Parathyroid adenoma (tissue), 2 donors: Measurements from ENCODE around the gene PLK2.

Source experiments
- H2AFZ ChIP-seq: fragments of 300-600 bp; sonication (generic); one replicate; pipeline ENCODE4 v1.7.0; 2017; ENCODE audit warnings: antibody characterized with exemption, mild to moderate bottlenecking
- H3K27ac ChIP-seq: fragments of 300-600 bp; sonication (generic); one replicate; pipeline ENCODE4 v1.7.0; 2017
- H3K27me3 ChIP-seq: fragments of 300-600 bp; sonication (generic); one replicate; pipeline ENCODE4 v1.7.0; 2017; ENCODE audit warnings: low read length; ENCODE audit not compliant: control insufficient read depth, insufficient read depth
- H3K36me3 ChIP-seq: fragments of 300-600 bp; sonication (generic); one replicate; pipeline ENCODE4 v1.7.0; 2017; ENCODE audit warnings: low read length; ENCODE audit not compliant: control insufficient read depth, insufficient read depth
- H3K4me1 ChIP-seq: fragments of 300-600 bp; sonication (generic); one replicate; pipeline ENCODE4 v1.7.0; 2017; ENCODE audit warnings: control low read depth
- H3K4me2 ChIP-seq: fragments of 300-600 bp; sonication (generic); one replicate; pipeline ENCODE4 v1.7.0; 2017; ENCODE audit warnings: low read length
- H3K4me3 ChIP-seq: fragments of 300-600 bp; sonication (generic); one replicate; pipeline ENCODE4 v1.7.0; 2017; ENCODE audit warnings: low read depth, low read length
- H3K79me2 ChIP-seq: fragments of 300-600 bp; sonication (generic); one replicate; pipeline ENCODE4 v1.7.0; 2017; ENCODE audit warnings: control low read depth
- H3K9ac ChIP-seq: fragments of 300-600 bp; sonication (generic); one replicate; pipeline ENCODE4 v1.7.0; 2017; ENCODE audit warnings: mild to moderate bottlenecking
- H3K9me3 ChIP-seq: fragments of 300-600 bp; sonication (generic); one replicate; pipeline ENCODE4 v1.7.0; 2017; ENCODE audit warnings: low read length; ENCODE audit not compliant: control insufficient read depth
- CTCF ChIP-seq: fragments of 300-600 bp; sonication (generic); IDR thresholded peaks from one replicate; pipeline ENCODE4 v1.7.0; 2017; ENCODE audit warnings: antibody characterized with exemption, mild to moderate bottlenecking
- donor health status: primary hyperparathyroidism.

Gene PLK2

GRCh38 chr5:58504766-58505165, 44.9 kb upstream of the PLK2 start:
- H3K4me2 ChIP-seq: no peak overlapping the region
- H3K27ac ChIP-seq: no peak overlapping the region
- H3K79me2 ChIP-seq: no peaks in the 10 kb centered on the region
- no peaks in the 10 kb centered on the region for H3K9me3 ChIP-seq
- H3K4me3 ChIP-seq: no peak overlapping the region
- no peaks in the 10 kb centered on the region for H3K4me1 ChIP-seq
- H3K9ac ChIP-seq: no peak overlapping the region
- no peak for TF ChIP-seq CTCF
- H2AFZ ChIP-seq: no peak overlapping the region
- H3K27me3 ChIP-seq: no peaks in the 10 kb centered on the region
- H3K36me3 ChIP-seq: no peaks in the 10 kb centered on the region

- Histone ChIP-seq H3K4me3 (no peak overlapping the region), H3K9me3 (no peaks in the 10 kb centered on the region), H3K27me3 (no peaks in the 10 kb centered on the region), H2AFZ (no peak overlapping the region), H3K36me3 (no peaks in the 10 kb centered on the region), H3K9ac (no peak overlapping the region), H3K27ac (no peak overlapping the region), H3K4me1 (no peaks in the 10 kb centered on the region), H3K4me2 (no peak overlapping the region), H3K79me2 (no peaks in the 10 kb centered on the region)
- no peak for TF ChIP-seq CTCF
Measured at GRCh38 chr5:58503390-58504046, 43.6 kb upstream of the PLK2 start.

- Histone ChIP-seq H3K4me1 (no peaks in the 10 kb centered on the region), H3K4me3 (no peak overlapping the region), H3K9me3 (no peaks in the 10 kb centered on the region), H2AFZ (no peak overlapping the region), H3K9ac (no peak overlapping the region), H3K4me2 (no peak overlapping the region), H3K27ac (no peak overlapping the region), H3K79me2 (no peaks in the 10 kb centered on the region), H3K27me3 (no peaks in the 10 kb centered on the region), H3K36me3 (no peaks in the 10 kb centered on the region)
- TF ChIP-seq CTCF: no peak
Measured at GRCh38 chr5:58501778-58502417, 42.0 kb upstream of the PLK2 start.

GRCh38 chr5:58499941-58500340, 40.1 kb upstream of the PLK2 start:
- H3K27ac ChIP-seq: no peak overlapping the region
- TF ChIP-seq CTCF: no peak
- no peak overlapping the region for H3K4me2 ChIP-seq
- H3K4me1 ChIP-seq: no peaks in the 10 kb centered on the region
- no peaks in the 10 kb centered on the region for H3K36me3 ChIP-seq
- no peaks in the 10 kb centered on the region for H3K9me3 ChIP-seq
- H3K79me2 ChIP-seq: no peaks in the 10 kb centered on the region
- no peak overlapping the region for H3K4me3 ChIP-seq
- H3K27me3 ChIP-seq: no peaks in the 10 kb centered on the region
- no peak overlapping the region for H3K9ac ChIP-seq
- H2AFZ ChIP-seq: peak overlapping the region; percentile 2

- Histone ChIP-seq H3K27me3 (no peaks in the 10 kb centered on the region), H3K36me3 (no peaks in the 10 kb centered on the region), H3K27ac (no peak overlapping the region), H3K4me2 (no peak overlapping the region), H2AFZ (no peak overlapping the region), H3K9me3 (no peaks in the 10 kb centered on the region), H3K79me2 (no peaks in the 10 kb centered on the region), H3K9ac (no peak overlapping the region), H3K4me1 (no peaks in the 10 kb centered on the region), H3K4me3 (no peak overlapping the region)
- no peak for TF ChIP-seq CTCF
Measured at GRCh38 chr5:58499231-58499630, 39.3 kb upstream of the PLK2 start.
